CD4-positive, alpha-beta T cell (primary cell): ENCODE data around the gene COQ7. TPM values are rescaled to one million over a fixed set of nuclear protein-coding genes. Genes with fewer than 3 reads are reported as not detected.

ENCODE experiments used
- ATAC-seq: fragments of 200-7000 bp; cut with Tn5 transposase; one replicate; pipeline ENCODE4 v1.10.0; 2022; ENCODE audit warnings: mild to moderate bottlenecking; ENCODE audit not compliant: poor library complexity
- CTCF ChIA-PET: fragments of 350-600 bp; sonication (Branson Sonifier 250); formaldehyde crosslinking; loops from one replicate; lab custom pipeline; 2021; ENCODE audit warnings: antibody characterized with exemption, inconsistent platforms; lab: Charles Lee
- POLR2A ChIA-PET: fragments of 350-600 bp; sonication (Branson Sonifier 250); formaldehyde crosslinking; loops from one replicate; lab custom pipeline; 2021; ENCODE audit warnings: antibody characterized with exemption, inconsistent platforms; lab: Charles Lee
- DNase-seq, 14 experiments: peaks; one replicate each; pipeline ENCODE4 v3.0.0-alpha.2; 2013 to 2020; ENCODE audit warnings: mixed read lengths in 2 of 14
- H3K27ac ChIP-seq, 2 donors: one replicate each; pipeline versions ENCODE4 v1.5.1 to v1.7.0; 2013; ENCODE audit warnings: low read length in 2 of 2, low read depth in 1 of 2, mild to moderate bottlenecking in 1 of 2
- H3K27me3 ChIP-seq, 2 experiments: 1 replicate in 1 of 2; 2 replicates in 1 of 2; pipeline versions ENCODE4 v1.6.1 to v1.7.0; 2013; ENCODE audit warnings: low read length in 2 of 2, control low read depth in 1 of 2, mild to moderate bottlenecking in 1 of 2, moderate library complexity in 1 of 2; ENCODE audit not compliant: insufficient read depth in 2 of 2, control insufficient read depth in 1 of 2
- H3K36me3 ChIP-seq: one replicate; pipeline ENCODE4 v1.6.1; 2013; ENCODE audit warnings: low read length, control low read depth; ENCODE audit not compliant: insufficient read depth
- H3K4me1 ChIP-seq: one replicate; pipeline ENCODE4 v1.6.1; 2013; ENCODE audit warnings: low read length, control low read depth; ENCODE audit not compliant: insufficient read depth
- H3K4me3 ChIP-seq: one replicate; pipeline ENCODE4 v1.5.1; 2013; ENCODE audit warnings: mild to moderate bottlenecking, low read length, moderate library complexity
- H3K9me3 ChIP-seq, 2 experiments: 1 replicate in 1 of 2; 2 replicates in 1 of 2; pipeline versions ENCODE4 v1.6.1 to v1.7.0; 2013; ENCODE audit warnings: low read length in 2 of 2, mild to moderate bottlenecking in 2 of 2, control low read depth in 1 of 2, moderate library complexity in 1 of 2; ENCODE audit not compliant: control insufficient read depth in 1 of 2, insufficient read depth in 1 of 2
- H3K27ac Mint-ChIP-seq: one replicate; pipeline ENCODE4 v1.8.0; 2020; ENCODE audit warnings: mixed read lengths
- H3K27me3 Mint-ChIP-seq: one replicate; pipeline ENCODE4 v1.8.0; 2021; ENCODE audit warnings: mixed read lengths
- H3K36me3 Mint-ChIP-seq: one replicate; pipeline ENCODE4 v1.8.0; 2021; ENCODE audit warnings: low read depth, mixed read lengths
- H3K4me1 Mint-ChIP-seq: one replicate; pipeline ENCODE4 v1.8.0; 2021; ENCODE audit warnings: low read depth, mixed read lengths
- H3K4me3 Mint-ChIP-seq: one replicate; pipeline ENCODE4 v1.8.0; 2020; ENCODE audit warnings: mild to moderate bottlenecking, mixed read lengths
- H3K9me3 Mint-ChIP-seq: one replicate; pipeline ENCODE4 v1.8.0; 2020; ENCODE audit warnings: mixed read lengths
- intact Hi-C, 2 experiments: fragments of 100-400 bp; cut with DNase I in 1 of 2; cut with micrococcal nuclease in 1 of 2; formaldehyde crosslinking; loops; one replicate each; pipeline versions ENCODE4 v1.15.1 to v1.9.0; 2023 to 2025; cut with DNase I, micrococcal nuclease
- total RNA-seq, 174 experiments: library from RNA in 2 of 174; stranded (reverse) in 2 of 174; gene quantifications; one replicate each; pipeline ENCODE4 v1.2.3 and lab custom pipeline; 2021 to 2026
- TF ChIP-seq, protein P1 (sequence below): fragments of 200-600 bp; IDR thresholded peaks from one replicate; pipeline ENCODE4 v1.8.0; 2022; ENCODE audit warnings: antibody characterized with exemption, mild to moderate bottlenecking

The COQ7 gene
- total RNA-seq, 2 experiments from 2014 or later: 7.9 to 9.1 TPM

DNA sequence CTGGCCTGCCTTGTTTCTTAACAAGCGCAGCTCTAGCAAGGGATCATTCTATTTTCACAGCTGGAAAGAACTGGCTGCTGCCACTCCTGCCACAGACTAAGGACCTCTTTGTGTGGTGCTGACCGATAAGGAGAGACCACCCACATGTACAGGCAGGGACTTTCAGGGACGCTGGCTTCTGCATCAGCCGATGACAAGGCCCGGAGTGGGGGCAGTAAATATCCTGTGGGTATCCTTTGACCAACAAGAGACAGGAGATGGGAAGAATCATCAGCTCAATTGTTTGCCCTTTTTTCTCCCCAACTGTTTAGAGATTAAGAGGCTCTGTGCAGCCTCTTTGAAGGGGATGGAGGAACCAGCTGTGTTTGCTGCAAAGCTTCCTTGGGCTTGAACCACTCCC, 37.2 kb downstream of the COQ7 start:
- Histone ChIP-seq H3K4me1 (no peaks in the 10 kb centered on the region), H3K27me3 (no peaks in the 10 kb centered on the region), H3K4me3 (no peak overlapping the region), H3K36me3 (no peaks in the 10 kb centered on the region), H3K9me3 (no peaks in the 10 kb centered on the region), H3K27ac (no peak overlapping the region)
- POLR2A ChIA-PET: no interaction called here
- ATAC-seq: no peak
- DNase-seq: no peak
- H3K4me3 Mint-ChIP-seq: no peak overlapping the region
- intact Hi-C loops: no loop called here
- H3K27me3 Mint-ChIP-seq: peaks cover 22% of the 10 kb centered on the region
- no peaks in the 10 kb centered on the region for H3K36me3 Mint-ChIP-seq
- no peaks in the 10 kb centered on the region for H3K9me3 Mint-ChIP-seq
- no peak overlapping the region for H3K27ac Mint-ChIP-seq
- TF ChIP-seq, protein P1, sequence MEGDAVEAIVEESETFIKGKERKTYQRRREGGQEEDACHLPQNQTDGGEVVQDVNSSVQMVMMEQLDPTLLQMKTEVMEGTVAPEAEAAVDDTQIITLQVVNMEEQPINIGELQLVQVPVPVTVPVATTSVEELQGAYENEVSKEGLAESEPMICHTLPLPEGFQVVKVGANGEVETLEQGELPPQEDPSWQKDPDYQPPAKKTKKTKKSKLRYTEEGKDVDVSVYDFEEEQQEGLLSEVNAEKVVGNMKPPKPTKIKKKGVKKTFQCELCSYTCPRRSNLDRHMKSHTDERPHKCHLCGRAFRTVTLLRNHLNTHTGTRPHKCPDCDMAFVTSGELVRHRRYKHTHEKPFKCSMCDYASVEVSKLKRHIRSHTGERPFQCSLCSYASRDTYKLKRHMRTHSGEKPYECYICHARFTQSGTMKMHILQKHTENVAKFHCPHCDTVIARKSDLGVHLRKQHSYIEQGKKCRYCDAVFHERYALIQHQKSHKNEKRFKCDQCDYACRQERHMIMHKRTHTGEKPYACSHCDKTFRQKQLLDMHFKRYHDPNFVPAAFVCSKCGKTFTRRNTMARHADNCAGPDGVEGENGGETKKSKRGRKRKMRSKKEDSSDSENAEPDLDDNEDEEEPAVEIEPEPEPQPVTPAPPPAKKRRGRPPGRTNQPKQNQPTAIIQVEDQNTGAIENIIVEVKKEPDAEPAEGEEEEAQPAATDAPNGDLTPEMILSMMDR: no peak
- CTCF ChIA-PET: no interaction called here
- H3K4me1 Mint-ChIP-seq: no peaks in the 10 kb centered on the region

DNA sequence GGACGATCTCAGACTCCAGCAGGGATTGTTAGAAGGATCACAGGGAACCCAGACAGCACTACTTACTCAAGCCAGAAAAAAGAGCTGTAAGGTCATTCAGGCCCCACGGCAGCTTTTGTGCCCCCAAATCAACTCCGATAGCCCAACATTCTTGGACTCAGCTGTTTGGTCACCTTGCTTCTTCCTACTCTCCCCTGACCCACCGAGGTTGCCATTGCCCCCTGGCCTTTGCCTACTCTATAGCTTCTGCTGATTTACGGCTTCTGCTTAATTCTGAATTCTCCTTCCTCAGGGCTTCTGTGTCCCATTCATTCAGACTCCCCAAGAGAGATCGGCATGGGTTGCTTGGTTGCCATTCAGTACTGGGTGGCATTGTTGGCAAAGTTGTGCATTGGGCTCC, 37.7 kb downstream of the COQ7 start:
- Histone ChIP-seq H3K4me3 (no peak overlapping the region), H3K36me3 (no peaks in the 10 kb centered on the region), H3K27me3 (no peaks in the 10 kb centered on the region), H3K9me3 (no peaks in the 10 kb centered on the region), H3K27ac (no peak overlapping the region), H3K4me1 (no peaks in the 10 kb centered on the region)
- ATAC-seq (no peak), DNase-seq (no peak)
- POLR2A ChIA-PET: no interaction called here
- Mint-ChIP-seq H3K27ac (no peak overlapping the region), H3K27me3 (peaks cover 26% of the 10 kb centered on the region), H3K4me1 (no peaks in the 10 kb centered on the region), H3K9me3 (no peaks in the 10 kb centered on the region), H3K4me3 (no peak overlapping the region), H3K36me3 (no peaks in the 10 kb centered on the region)
- intact Hi-C loops: no loop called here
- TF ChIP-seq, protein P1: no peak
- CTCF ChIA-PET: no interaction called here

DNA sequence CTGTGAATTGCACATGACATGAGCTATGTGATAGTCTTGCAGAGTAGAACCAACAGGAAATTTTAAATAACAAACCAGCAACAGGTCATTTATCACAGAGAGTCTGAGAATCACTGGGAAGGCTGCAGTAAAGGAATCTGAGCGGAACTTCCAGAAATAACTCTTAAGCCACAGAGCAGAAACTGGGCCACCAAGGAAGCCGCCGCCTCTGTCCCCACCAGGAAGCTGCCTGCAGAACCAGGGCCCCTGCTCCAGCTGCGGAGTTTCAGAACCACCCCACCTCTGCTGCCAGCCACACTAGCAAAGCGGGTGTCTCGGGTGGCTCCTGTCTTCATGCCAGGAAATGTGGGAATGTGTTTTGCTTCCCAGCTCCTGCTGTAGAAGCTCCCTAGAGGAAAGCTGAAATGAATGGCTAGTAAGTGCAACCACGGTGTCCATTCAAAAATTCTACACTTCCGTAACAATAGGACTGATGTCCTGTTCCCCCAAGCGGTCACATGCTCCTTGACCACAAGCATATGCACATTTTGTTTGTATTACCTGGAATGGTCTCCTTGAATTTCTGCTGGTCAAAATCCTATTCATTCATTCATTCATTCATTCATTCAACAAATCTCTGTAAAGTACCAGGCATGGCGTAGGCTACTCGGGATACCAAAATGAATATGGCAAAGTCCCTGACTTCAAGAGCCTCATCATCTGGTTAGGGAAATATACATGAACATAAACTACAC, 38.6 kb downstream of the COQ7 start:
- Mint-ChIP-seq H3K27me3 (peaks cover 30% of the 10 kb centered on the region), H3K27ac (no peak overlapping the region), H3K36me3 (no peaks in the 10 kb centered on the region), H3K4me3 (no peak overlapping the region), H3K4me1 (no peaks in the 10 kb centered on the region), H3K9me3 (no peaks in the 10 kb centered on the region)
- TF ChIP-seq, protein P1: no peak
- Histone ChIP-seq H3K4me3 (no peak overlapping the region), H3K27ac (no peak overlapping the region), H3K27me3 (peaks cover 0 to 3% of the 10 kb centered on the region in 2 experiments), H3K9me3 (no peaks in the 10 kb centered on the region), H3K4me1 (no peaks in the 10 kb centered on the region), H3K36me3 (no peaks in the 10 kb centered on the region)
- no peak for DNase-seq
- ATAC-seq: no peak
- POLR2A ChIA-PET: no interaction called here
- CTCF ChIA-PET: no interaction called here
- intact Hi-C loops: no loop called here
